Upper lobe of right lung (tissue), 1 donor: ENCODE measurements around the gene CEACAM21. TPM values are rescaled to one million over a fixed set of nuclear protein-coding genes. Genes with fewer than 3 reads are reported as not detected.

ENCODE experiments used
- ATAC-seq: fragments of 200-7000 bp; cut with Tn5 transposase; one replicate; pipeline ENCODE4 v1.9.1; 2020; ENCODE audit warnings: mild to moderate bottlenecking, moderate library complexity
- DNase-seq: peaks from one replicate; pipeline ENCODE4 v3.0.0-alpha.2; 2020
- H3K27ac ChIP-seq: fragments of 200-600 bp; one replicate; pipeline ENCODE4 v1.8.0; 2022
- H3K27me3 ChIP-seq: fragments of 200-600 bp; one replicate; pipeline ENCODE4 v1.8.0; 2022; ENCODE audit warnings: mild to moderate bottlenecking
- H3K36me3 ChIP-seq: fragments of 200-600 bp; one replicate; pipeline ENCODE4 v1.8.0; 2022
- H3K4me1 ChIP-seq: fragments of 200-600 bp; one replicate; pipeline ENCODE4 v1.8.0; 2022
- H3K4me3 ChIP-seq: fragments of 200-600 bp; one replicate; pipeline ENCODE4 v1.8.0; 2022; ENCODE audit warnings: mild to moderate bottlenecking
- H3K9me3 ChIP-seq: fragments of 200-600 bp; one replicate; pipeline ENCODE4 v1.8.0; 2022
- intact Hi-C: fragments of 100-400 bp; cut with DNase I; formaldehyde crosslinking; loops from one replicate; pipeline ENCODE4 v1.11.0; 2022
- total RNA-seq: library from RNA; stranded (reverse); fragmentation: NEBNext Ultra II Directional; extraction: Animal tissue kit (Norgen Biotek cat#: 25700); gene quantifications from one replicate; pipeline ENCODE4 v1.2.1, GENCODE V29; 2021
- TF ChIP-seq, protein P1 (sequence below): fragments of 200-600 bp; IDR thresholded peaks from one replicate; pipeline ENCODE4 v1.8.0; 2022; ENCODE audit warnings: antibody characterized with exemption
- donor health status: DM: no; HTN: yes; CAD: no; lungs with severe emphysema.

CEACAM21 gene
- total RNA-seq, 1 donor from 2014 or later, result 16.3 TPM

DNA sequence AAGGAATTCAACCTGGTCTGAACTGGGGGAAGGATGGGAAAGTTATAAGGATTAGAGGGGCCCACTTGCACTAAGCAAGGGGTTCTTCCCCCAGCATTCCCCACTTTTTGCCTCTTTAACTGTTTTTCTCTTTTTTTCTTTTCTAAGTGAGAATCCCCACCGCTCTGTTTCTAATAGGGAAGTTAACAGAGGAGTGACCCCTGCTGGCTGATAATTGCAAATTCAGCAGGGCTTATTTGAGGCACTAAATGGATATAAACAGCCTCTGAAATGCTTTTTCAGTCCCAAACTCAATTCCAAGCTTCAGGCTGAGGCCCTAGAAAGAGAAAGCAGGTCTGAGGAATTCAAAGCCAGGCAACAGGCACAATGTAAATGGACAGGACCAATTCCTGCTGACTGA lies 38.2 kb upstream of the CEACAM21 start:
- Histone ChIP-seq H3K4me1 (peaks cover 27% of the 10 kb centered on the region), H3K9me3 (no peaks in the 10 kb centered on the region), H3K36me3 (no peaks in the 10 kb centered on the region), H3K4me3 (no peak overlapping the region), H3K27ac (no peak overlapping the region), H3K27me3 (peaks cover 6% of the 10 kb centered on the region)
- intact Hi-C loops, result no loop called here
- no peak for DNase-seq
- peak; percentile 61 for ATAC-seq
- TF ChIP-seq, protein P1, sequence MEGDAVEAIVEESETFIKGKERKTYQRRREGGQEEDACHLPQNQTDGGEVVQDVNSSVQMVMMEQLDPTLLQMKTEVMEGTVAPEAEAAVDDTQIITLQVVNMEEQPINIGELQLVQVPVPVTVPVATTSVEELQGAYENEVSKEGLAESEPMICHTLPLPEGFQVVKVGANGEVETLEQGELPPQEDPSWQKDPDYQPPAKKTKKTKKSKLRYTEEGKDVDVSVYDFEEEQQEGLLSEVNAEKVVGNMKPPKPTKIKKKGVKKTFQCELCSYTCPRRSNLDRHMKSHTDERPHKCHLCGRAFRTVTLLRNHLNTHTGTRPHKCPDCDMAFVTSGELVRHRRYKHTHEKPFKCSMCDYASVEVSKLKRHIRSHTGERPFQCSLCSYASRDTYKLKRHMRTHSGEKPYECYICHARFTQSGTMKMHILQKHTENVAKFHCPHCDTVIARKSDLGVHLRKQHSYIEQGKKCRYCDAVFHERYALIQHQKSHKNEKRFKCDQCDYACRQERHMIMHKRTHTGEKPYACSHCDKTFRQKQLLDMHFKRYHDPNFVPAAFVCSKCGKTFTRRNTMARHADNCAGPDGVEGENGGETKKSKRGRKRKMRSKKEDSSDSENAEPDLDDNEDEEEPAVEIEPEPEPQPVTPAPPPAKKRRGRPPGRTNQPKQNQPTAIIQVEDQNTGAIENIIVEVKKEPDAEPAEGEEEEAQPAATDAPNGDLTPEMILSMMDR, result peak; percentile 63

DNA sequence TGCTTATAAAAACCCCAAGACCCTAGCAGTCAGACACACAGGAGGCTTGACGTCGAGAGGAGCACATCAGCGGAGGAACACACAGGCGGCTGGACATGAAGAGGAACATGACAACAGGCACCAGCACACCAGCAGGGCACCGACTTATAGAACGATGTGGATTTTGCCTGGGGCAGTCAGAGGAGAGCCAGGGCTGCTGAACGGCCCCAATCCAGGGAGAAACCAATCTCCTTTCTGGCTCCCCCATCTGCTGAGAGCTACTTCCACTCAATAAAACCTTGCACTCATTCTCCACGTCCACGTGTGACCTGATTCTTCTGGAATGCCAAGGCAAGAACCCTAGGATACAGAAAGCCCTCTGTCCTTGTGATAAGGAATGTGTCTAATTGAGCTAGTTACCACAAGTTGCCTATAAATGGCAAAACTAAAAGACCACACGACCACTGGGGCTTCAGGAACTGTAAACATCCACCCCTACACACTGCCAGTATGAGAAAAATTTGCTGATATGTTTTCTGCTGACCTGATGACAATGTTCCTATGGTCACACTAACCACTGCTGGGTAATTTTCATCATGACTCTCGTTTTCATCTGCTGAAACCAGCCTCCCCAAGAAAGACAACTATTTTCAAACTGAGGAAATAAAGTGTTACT lies 35.8 kb upstream of the CEACAM21 start:
- no peak overlapping the region for H3K4me3 ChIP-seq
- TF ChIP-seq, protein P1, result no peak
- H3K4me1 ChIP-seq, result peaks cover 6% of the 10 kb centered on the region
- intact Hi-C loops, result no loop called here
- DNase-seq (no peak), ATAC-seq (no peak)
- H3K36me3 ChIP-seq, result no peaks in the 10 kb centered on the region
- no peak overlapping the region for H3K27ac ChIP-seq
- H3K27me3 ChIP-seq, result peaks cover 6% of the 10 kb centered on the region
- no peaks in the 10 kb centered on the region for H3K9me3 ChIP-seq

DNA sequence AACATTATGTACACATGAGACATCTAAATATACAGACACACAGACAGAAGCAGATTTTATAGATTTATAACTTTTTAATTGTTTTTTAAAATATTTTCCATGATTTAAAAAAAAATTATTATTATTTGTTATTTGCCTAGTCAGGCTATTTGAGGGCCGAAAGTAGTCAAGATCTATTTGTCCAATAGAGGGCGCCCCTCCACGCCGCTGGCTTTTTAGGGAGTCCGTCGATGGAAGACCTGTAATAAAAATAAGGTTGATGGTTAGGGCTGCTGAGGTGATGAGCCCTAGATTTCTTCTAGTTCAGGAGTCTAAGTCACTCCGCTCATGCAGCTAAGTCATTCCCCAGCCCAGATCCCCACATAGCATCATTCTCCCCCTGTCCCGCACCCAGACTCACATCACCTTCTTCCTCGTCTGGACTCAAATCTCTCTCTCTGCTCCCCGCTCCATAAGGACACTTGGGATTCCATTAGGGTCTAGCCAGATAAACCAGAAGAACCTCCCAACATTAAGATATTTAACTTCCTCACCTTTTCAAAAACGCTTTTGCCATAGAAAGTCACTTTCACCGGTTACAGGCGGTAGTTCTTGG lies 33.9 kb upstream of the CEACAM21 start:
- peak; percentile 74 for ATAC-seq

DNA sequence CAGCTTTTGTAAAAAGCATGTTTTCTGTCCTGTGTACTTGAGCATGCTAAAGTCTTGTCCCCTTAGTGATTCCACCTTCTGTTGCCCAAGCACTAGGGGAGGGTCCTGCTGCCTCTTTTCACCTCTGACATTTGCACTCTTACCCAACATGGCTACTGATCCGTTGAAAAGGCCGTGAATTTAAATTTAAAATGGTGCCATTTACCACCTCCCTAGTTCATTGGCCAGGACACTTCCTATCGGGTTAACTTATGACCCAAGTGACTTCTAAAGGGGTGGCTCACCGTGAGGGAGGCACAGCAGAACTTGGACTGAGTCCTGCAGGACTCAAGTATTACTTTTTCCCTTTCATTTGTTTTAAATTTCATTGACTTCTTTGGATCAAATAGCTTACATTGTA lies 33.3 kb upstream of the CEACAM21 start:
- no peak overlapping the region for H3K27ac ChIP-seq
- no peak overlapping the region for H3K4me3 ChIP-seq
- peaks cover 8% of the 10 kb centered on the region for H3K4me1 ChIP-seq
- H3K36me3 ChIP-seq, result no peaks in the 10 kb centered on the region
- DNase-seq, result no peak
- no peak for ATAC-seq
- peaks cover 6% of the 10 kb centered on the region for H3K27me3 ChIP-seq
- intact Hi-C loops, result no loop called here
- TF ChIP-seq, protein P1, result no peak
- no peaks in the 10 kb centered on the region for H3K9me3 ChIP-seq

More for the DNA sequence above, 33.9 kb upstream of the CEACAM21 start:
- intact Hi-C loops, result no loop called here
- peaks cover 6% of the 10 kb centered on the region for H3K27me3 ChIP-seq
- TF ChIP-seq, protein P1, result peak; percentile 79
- no peaks in the 10 kb centered on the region for H3K36me3 ChIP-seq
- no peak overlapping the region for H3K4me3 ChIP-seq
- H3K4me1 ChIP-seq, result peaks cover 6% of the 10 kb centered on the region
- no peaks in the 10 kb centered on the region for H3K9me3 ChIP-seq
- peak; percentile 79 for DNase-seq
- no peak overlapping the region for H3K27ac ChIP-seq

DNA sequence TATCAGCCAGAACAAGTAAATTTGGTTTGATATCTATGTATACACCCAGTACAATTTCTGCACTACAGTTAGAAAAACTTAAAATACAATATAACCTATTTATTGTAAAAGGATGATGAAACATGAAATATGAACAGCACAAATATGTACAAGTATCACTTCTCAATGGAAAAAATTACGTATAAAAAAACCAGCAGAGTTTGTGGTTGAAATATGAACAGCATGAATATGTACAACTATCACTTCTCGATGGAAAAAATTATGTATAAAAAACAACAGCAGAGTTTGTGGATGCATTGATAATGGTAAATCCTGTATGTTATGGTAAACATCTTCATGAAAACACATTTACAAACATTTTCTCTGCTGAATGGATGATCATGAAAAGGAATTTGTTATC lies 32.4 kb upstream of the CEACAM21 start:
- intact Hi-C loops, result no loop called here

More for the DNA sequence above, 32.4 kb upstream of the CEACAM21 start:
- DNase-seq (no peak), ATAC-seq (no peak)
- Histone ChIP-seq H3K27me3 (peaks cover 6% of the 10 kb centered on the region), H3K36me3 (no peaks in the 10 kb centered on the region), H3K9me3 (no peaks in the 10 kb centered on the region), H3K4me3 (no peak overlapping the region), H3K4me1 (peaks cover 17% of the 10 kb centered on the region), H3K27ac (no peak overlapping the region)
- TF ChIP-seq, protein P1, result no peak
